ENCODE measurements around the gene FAM83F.

Gene FAM83F

GRCh38 chr22:39958009-39958711, 36.6 kb upstream of the FAM83F start:
- no peak overlapping the region for H3K4me3 ChIP-seq (ENCODE audit: low read length)
- no peak overlapping the region for H2AFZ ChIP-seq (ENCODE audit: low read depth, low read length)
- H3K9me3 ChIP-seq (ENCODE audit: low read length) = no peaks in the 10 kb centered on the region

DNA sequence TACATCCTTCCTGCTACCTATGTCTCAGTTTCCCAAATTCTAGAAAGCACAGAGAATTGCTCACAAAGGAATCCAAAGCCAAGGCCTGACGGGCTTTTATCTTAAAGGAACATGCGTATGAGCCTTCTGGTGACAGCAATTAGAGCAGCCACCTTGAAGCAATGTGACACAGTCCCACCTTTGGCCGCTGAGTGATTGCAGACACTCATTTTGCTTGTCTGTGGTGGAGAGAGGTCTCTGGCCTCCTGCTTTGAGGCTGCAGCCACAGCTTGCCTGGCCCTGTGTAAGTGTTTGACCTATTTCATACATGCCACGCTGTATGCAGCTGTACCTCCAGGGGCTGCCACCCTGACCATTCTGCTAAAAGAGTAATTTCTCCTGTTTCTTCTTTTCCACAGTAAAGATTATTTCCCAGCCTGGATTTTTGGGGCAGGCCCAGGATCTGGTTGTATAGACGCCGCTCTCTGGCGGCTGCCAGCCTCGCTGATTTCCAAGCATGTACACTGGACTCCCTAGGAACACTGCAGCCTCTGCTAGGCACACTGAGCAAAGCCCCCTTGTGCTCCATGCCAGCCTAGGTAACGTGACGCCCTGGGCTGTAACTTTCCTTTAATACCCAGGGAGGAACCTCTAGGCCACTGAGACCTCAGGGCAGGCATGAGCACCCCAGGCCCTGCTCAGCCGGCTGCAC, 35.7 kb upstream of the FAM83F start:
- H3K27me3 ChIP-seq (ENCODE audit: insufficient read depth, low read length) = peaks cover 13% of the 10 kb centered on the region
- no peak overlapping the region for H3K4me3 ChIP-seq (ENCODE audit: low read length)
- no peaks in the 10 kb centered on the region for H3K9me3 ChIP-seq (ENCODE audit: low read length)
- H2AFZ ChIP-seq (ENCODE audit: low read depth, low read length) = no peak overlapping the region
- H3K36me3 ChIP-seq (ENCODE audit: insufficient read depth, low read length) = no peaks in the 10 kb centered on the region
- H3K4me1 ChIP-seq (ENCODE audit: insufficient read depth, low read length) = peaks cover 4% of the 10 kb centered on the region

More at GRCh38 chr22:39958009-39958711, 36.6 kb upstream of the FAM83F start:
- no peaks in the 10 kb centered on the region for H3K36me3 ChIP-seq (ENCODE audit: insufficient read depth, low read length)
- peaks cover 4% of the 10 kb centered on the region for H3K4me1 ChIP-seq (ENCODE audit: insufficient read depth, low read length)
- peaks cover 13% of the 10 kb centered on the region for H3K27me3 ChIP-seq (ENCODE audit: insufficient read depth, low read length)

GRCh38 chr22:39959640-39960447, 34.9 kb upstream of the FAM83F start, which contains the start of gene TMA7B:
Gene TMA7B, plus strand, starts transcription at chr22:39960397. Its CDS starts 3,978 bp downstream, at chr22:39964375.
- peaks cover 4% of the 10 kb centered on the region for H3K4me1 ChIP-seq (ENCODE audit: insufficient read depth, low read length)
- peaks cover 13% of the 10 kb centered on the region for H3K27me3 ChIP-seq (ENCODE audit: insufficient read depth, low read length)
- no peak within 1 kb of the TSS for H2AFZ ChIP-seq (ENCODE audit: low read depth, low read length)
- no peaks in the 10 kb centered on the region for H3K36me3 ChIP-seq (ENCODE audit: insufficient read depth, low read length)
- H3K4me3 ChIP-seq (ENCODE audit: low read length) = no peak within 1 kb of the TSS
- no peaks in the 10 kb centered on the region for H3K9me3 ChIP-seq (ENCODE audit: low read length)

GRCh38 chr22:39960791-39961746, 33.7 kb upstream of the FAM83F start:
- Histone ChIP-seq H3K4me1 (ENCODE audit: insufficient read depth, low read length) (peaks cover 4% of the 10 kb centered on the region), H3K9me3 (ENCODE audit: low read length) (no peaks in the 10 kb centered on the region), H3K27me3 (ENCODE audit: insufficient read depth, low read length) (peaks cover 13% of the 10 kb centered on the region)

DNA sequence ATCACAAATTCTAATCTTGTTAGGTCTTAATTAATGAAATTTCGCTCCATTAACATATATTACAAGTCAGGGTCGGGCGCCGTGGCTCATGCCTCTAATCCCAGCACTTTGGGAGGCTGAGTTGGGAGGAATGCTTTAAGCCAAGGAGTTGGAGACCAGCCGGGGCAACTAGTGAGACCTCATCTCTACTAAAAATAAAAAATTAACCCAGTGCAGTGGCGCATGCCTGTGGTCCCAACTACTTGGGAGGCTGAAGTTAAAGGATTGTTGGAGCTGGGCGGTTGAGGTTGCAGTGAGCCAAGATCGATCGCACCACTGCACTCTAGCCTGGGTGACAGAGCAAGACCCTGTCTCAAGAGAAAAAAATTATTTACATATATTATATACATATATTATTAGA, 32.7 kb upstream of the FAM83F start:
- Histone ChIP-seq H3K4me1 (ENCODE audit: insufficient read depth, low read length) (peaks cover 4% of the 10 kb centered on the region), H3K4me3 (ENCODE audit: low read length) (no peak overlapping the region), H2AFZ (ENCODE audit: low read depth, low read length) (no peak overlapping the region), H3K36me3 (ENCODE audit: insufficient read depth, low read length) (no peaks in the 10 kb centered on the region), H3K9me3 (ENCODE audit: low read length) (no peaks in the 10 kb centered on the region), H3K27me3 (ENCODE audit: insufficient read depth, low read length) (peaks cover 13% of the 10 kb centered on the region)

More at GRCh38 chr22:39960791-39961746, 33.7 kb upstream of the FAM83F start:
- Histone ChIP-seq H3K4me3 (ENCODE audit: low read length) (no peak overlapping the region), H2AFZ (ENCODE audit: low read depth, low read length) (no peak overlapping the region), H3K36me3 (ENCODE audit: insufficient read depth, low read length) (no peaks in the 10 kb centered on the region)

GRCh38 chr22:39965748-39966147, 29.0 kb upstream of the FAM83F start:
- peaks cover 3% of the 10 kb centered on the region for H3K4me1 ChIP-seq (ENCODE audit: insufficient read depth, low read length)
- no peaks in the 10 kb centered on the region for H3K9me3 ChIP-seq (ENCODE audit: low read length)
- no peak overlapping the region for H3K4me3 ChIP-seq (ENCODE audit: low read length)
- H3K27me3 ChIP-seq (ENCODE audit: insufficient read depth, low read length) = peaks cover 12% of the 10 kb centered on the region
- no peak overlapping the region for H2AFZ ChIP-seq (ENCODE audit: low read depth, low read length)
- H3K36me3 ChIP-seq (ENCODE audit: insufficient read depth, low read length) = no peaks in the 10 kb centered on the region

- Histone ChIP-seq H3K4me1 (ENCODE audit: insufficient read depth, low read length) (peaks cover 3% of the 10 kb centered on the region), H3K27me3 (ENCODE audit: insufficient read depth, low read length) (peaks cover 12% of the 10 kb centered on the region), H3K4me3 (ENCODE audit: low read length) (no peak overlapping the region), H2AFZ (ENCODE audit: low read depth, low read length) (no peak overlapping the region), H3K9me3 (ENCODE audit: low read length) (no peaks in the 10 kb centered on the region), H3K36me3 (ENCODE audit: insufficient read depth, low read length) (no peaks in the 10 kb centered on the region)
These were observed 28.3 kb upstream of the FAM83F start for GRCh38 chr22:39966470-39966869.

- Histone ChIP-seq H3K36me3 (ENCODE audit: insufficient read depth, low read length) (no peaks in the 10 kb centered on the region), H3K4me1 (ENCODE audit: insufficient read depth, low read length) (peaks cover 3% of the 10 kb centered on the region), H3K27me3 (ENCODE audit: insufficient read depth, low read length) (peaks cover 12% of the 10 kb centered on the region), H3K4me3 (ENCODE audit: low read length) (no peak overlapping the region), H2AFZ (ENCODE audit: low read depth, low read length) (no peak overlapping the region), H3K9me3 (ENCODE audit: low read length) (no peaks in the 10 kb centered on the region)
These were observed 27.5 kb upstream of the FAM83F start for GRCh38 chr22:39967103-39967829.

DNA sequence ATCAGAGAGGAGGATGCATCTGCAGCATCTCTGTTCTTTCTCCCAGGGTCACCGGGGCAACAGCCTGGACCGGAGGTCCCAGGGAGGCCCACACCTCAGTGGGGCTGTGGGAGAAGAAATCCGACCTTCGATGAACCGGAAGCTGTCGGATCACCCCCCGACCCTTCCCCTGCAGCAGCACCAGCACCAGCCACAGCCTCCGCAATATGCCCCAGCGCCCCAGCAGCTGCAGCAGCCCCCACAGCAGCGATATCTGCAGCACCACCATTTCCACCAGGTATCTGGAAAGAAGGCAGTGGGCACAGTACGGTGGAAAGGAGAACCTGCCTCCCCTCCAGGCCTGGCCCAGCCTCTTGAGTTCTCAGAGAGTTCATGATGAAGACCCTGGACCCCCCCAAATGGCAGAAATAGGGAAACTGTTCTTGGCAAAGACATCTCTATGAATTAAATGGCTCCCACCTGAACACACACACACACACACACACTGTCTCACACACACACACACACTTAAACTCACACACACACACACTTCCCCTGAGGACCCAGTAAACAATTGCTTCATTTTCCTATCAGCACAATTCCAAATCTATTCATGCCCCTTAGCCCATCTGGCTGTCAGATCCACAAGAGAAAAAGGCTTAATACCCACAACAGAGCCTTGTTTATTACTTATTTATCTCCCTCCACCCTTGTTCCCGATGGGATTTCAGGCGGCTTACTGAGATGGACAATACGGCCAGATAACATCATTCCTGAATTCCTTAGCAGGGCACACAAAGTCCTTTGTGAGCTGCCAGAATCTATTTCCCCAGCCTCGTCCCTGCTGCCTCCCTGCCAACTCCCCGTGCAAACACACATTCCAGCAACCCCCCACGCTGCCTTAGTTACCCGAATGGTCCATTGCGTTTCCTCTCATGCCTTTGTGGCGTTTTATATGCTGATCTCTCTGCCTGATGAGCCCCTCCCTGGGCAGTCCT, 26.5 kb upstream of the FAM83F start:
- no peaks in the 10 kb centered on the region for H3K36me3 ChIP-seq (ENCODE audit: insufficient read depth, low read length)
- H3K27me3 ChIP-seq (ENCODE audit: insufficient read depth, low read length) = peaks cover 12% of the 10 kb centered on the region
- no peaks in the 10 kb centered on the region for H3K9me3 ChIP-seq (ENCODE audit: low read length)
- H3K4me3 ChIP-seq (ENCODE audit: low read length) = no peak overlapping the region
- H2AFZ ChIP-seq (ENCODE audit: low read depth, low read length) = no peak overlapping the region
- peaks cover 3% of the 10 kb centered on the region for H3K4me1 ChIP-seq (ENCODE audit: insufficient read depth, low read length)

DNA sequence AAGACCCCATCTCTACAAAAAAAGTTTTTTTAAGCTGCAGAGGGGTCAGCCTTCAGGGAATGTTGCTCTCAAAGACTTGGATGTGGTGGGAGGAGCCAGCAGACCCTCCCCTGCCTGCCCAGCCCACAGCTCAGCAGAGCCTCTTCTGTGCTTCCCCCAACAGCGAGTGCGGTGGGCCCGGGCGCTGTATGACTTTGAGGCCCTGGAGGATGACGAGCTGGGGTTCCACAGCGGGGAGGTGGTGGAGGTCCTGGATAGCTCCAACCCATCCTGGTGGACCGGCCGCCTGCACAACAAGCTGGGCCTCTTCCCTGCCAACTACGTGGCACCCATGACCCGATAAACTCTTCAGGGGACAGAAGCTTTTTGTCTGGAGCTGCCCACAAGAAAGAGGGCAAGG, 24.0 kb upstream of the FAM83F start:
- Histone ChIP-seq H2AFZ (ENCODE audit: low read depth, low read length) (no peak overlapping the region), H3K9me3 (ENCODE audit: low read length) (no peaks in the 10 kb centered on the region), H3K36me3 (ENCODE audit: insufficient read depth, low read length) (no peaks in the 10 kb centered on the region), H3K4me1 (ENCODE audit: insufficient read depth, low read length) (peaks cover 3% of the 10 kb centered on the region), H3K4me3 (ENCODE audit: low read length) (no peak overlapping the region), H3K27me3 (ENCODE audit: insufficient read depth, low read length) (peaks cover 15% of the 10 kb centered on the region)

GRCh38 chr22:39972641-39973040, 22.1 kb upstream of the FAM83F start:
- Histone ChIP-seq H3K4me1 (ENCODE audit: insufficient read depth, low read length) (peaks cover 3% of the 10 kb centered on the region), H3K36me3 (ENCODE audit: insufficient read depth, low read length) (no peaks in the 10 kb centered on the region), H2AFZ (ENCODE audit: low read depth, low read length) (no peak overlapping the region), H3K9me3 (ENCODE audit: low read length) (no peaks in the 10 kb centered on the region), H3K27me3 (ENCODE audit: insufficient read depth, low read length) (peaks cover 15% of the 10 kb centered on the region), H3K4me3 (ENCODE audit: low read length) (no peak overlapping the region)

All from neuron (in vitro differentiated cells).